Measurements from ENCODE around the gene ANKS1B.

Gene ANKS1B

DNA sequence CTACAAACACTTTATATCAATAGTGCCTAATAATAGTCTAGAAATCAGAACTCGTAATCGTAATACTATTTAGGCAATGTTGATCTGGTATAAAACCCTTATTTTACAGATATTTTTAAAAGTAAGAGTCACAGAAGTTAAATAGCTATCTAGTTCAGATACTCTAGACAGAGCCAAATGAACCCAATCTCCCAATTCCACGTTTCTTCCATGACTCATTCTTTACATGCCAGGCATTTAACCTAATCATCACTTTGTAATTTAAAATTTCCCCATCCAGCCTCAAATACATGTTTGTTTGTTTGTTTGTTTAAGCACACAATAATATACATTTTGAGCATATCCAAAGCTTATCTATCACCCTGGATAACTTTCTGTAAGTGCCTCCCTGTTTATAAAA lies 373.6 kb downstream of the ANKS1B start:
- TF ChIP-seq ZNF629 (tag by site-specific recombination; IDR thresholded peaks at IDR 0.05) (no peak), ZNF670 (tag by site-specific recombination; IDR thresholded peaks at IDR 0.05; ENCODE audit: low read depth) (no peak), ZNF350 (tag by site-specific recombination; IDR thresholded peaks at IDR 0.05) (no peak), KLF8 (tag by site-specific recombination; IDR thresholded peaks at IDR 0.05) (no peak), ZEB2 (tag by site-specific recombination; IDR thresholded peaks at IDR 0.05) (no peak), ZSCAN16 (tag by site-specific recombination; IDR thresholded peaks at IDR 0.05) (no peak), ZNF518A (tag by site-specific recombination; conservative IDR thresholded peaks at IDR 0.05; ENCODE audit: low read depth) (no peak), SCRT1 (tag by site-specific recombination; IDR thresholded peaks at IDR 0.05; ENCODE audit: borderline replicate concordance) (no peak), ZNF169 (tag by site-specific recombination; IDR thresholded peaks at IDR 0.05) (no peak), ZNF10 (tag by site-specific recombination; IDR thresholded peaks at IDR 0.05) (no peak), TCF7L2 (IDR thresholded peaks at IDR 0.05; ENCODE audit: borderline replicate concordance, low read depth, low read length) (no peak), ZNF366 (tag by site-specific recombination; conservative IDR thresholded peaks at IDR 0.05) (no peak), ZNF596 (tag by site-specific recombination; IDR thresholded peaks at IDR 0.05) (no peak), ZNF146 (tag by site-specific recombination; IDR thresholded peaks at IDR 0.05) (no peak), ZNF623 (tag by site-specific recombination; IDR thresholded peaks at IDR 0.05) (no peak), ZNF792 (tag by site-specific recombination; IDR thresholded peaks at IDR 0.05) (no peak), ZNF660 (tag by site-specific recombination; IDR thresholded peaks at IDR 0.05) (no peak), ZNF521 (tag by site-specific recombination; IDR thresholded peaks at IDR 0.05) (no peak), MZF1 (tag by site-specific recombination; IDR thresholded peaks at IDR 0.05; ENCODE audit: borderline replicate concordance) (no peak)
- TF ChIP-seq, protein P1, sequence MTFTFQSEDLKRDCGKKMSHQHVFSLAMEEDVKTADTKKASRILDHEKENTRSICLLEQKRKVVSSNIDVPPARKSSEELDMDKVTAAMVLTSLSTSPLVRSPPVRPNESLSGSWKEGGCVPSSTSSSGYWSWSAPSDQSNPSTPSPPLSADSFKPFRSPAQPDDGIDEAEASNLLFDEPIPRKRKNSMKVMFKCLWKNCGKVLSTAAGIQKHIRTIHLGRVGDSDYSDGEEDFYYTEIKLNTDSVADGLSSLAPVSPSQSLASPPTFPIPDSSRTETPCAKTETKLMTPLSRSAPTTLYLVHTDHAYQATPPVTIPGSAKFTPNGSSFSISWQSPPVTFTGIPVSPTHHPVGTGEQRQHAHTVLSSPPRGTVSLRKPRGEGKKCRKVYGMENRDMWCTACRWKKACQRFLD (tag by site-specific recombination; IDR thresholded peaks at IDR 0.05) = no peak
- Histone ChIP-seq H3K36me3 (ENCODE audit: control insufficient read depth in 2 of 2, insufficient read depth in 1 of 2, low read length in 2 of 2) (no peaks in the 10 kb centered on the region), H3K27ac (ENCODE audit: extremely low read depth, low read depth, low read length) (no peak overlapping the region), H3K4me3 (ENCODE audit: low read depth, low read length) (no peak overlapping the region), H3K9me3 (ENCODE audit: control insufficient read depth, insufficient read depth, low read depth, low read length) (no peaks in the 10 kb centered on the region), H3K4me1 (ENCODE audit: control insufficient read depth, insufficient read depth, low read length) (no peaks in the 10 kb centered on the region)
- CTCF ChIA-PET = interaction anchor here (1.1 kb wide), 1 partner anchor 9 kb away, joined by 3 read pairs; no protein-coding TSS in a partner anchor
- POLR2A ChIA-PET = no interaction called here

- Histone ChIP-seq H3K9me3 (ENCODE audit: control insufficient read depth, insufficient read depth, low read depth, low read length) (no peaks in the 10 kb centered on the region), H3K27ac (ENCODE audit: extremely low read depth, low read depth, low read length) (no peak overlapping the region), H3K36me3 (ENCODE audit: control insufficient read depth in 2 of 2, insufficient read depth in 1 of 2, low read length in 2 of 2) (no peaks in the 10 kb centered on the region), H3K4me3 (ENCODE audit: low read depth, low read length) (no peak overlapping the region), H3K4me1 (ENCODE audit: control insufficient read depth, insufficient read depth, low read length) (no peaks in the 10 kb centered on the region)
- CTCF ChIA-PET = interaction anchor here (0.6 kb wide), 1 partner anchor 68 kb away, joined by 3 read pairs; no protein-coding TSS in a partner anchor
- POLR2A ChIA-PET = no interaction called here
- TF ChIP-seq SCRT1 (tag by site-specific recombination; IDR thresholded peaks at IDR 0.05; ENCODE audit: borderline replicate concordance) = no peak
- no peak for TF ChIP-seq SALL2 (tag by site-specific recombination; IDR thresholded peaks at IDR 0.05; ENCODE audit: borderline replicate concordance)
- no peak for TF ChIP-seq ZNF561 (tag by site-specific recombination; IDR thresholded peaks at IDR 0.05; ENCODE audit: borderline replicate concordance)
- no peak for TF ChIP-seq KLF7 (tag by site-specific recombination; IDR thresholded peaks at IDR 0.05; ENCODE audit: borderline replicate concordance)
- TF ChIP-seq SP7 (tag by site-specific recombination; IDR thresholded peaks at IDR 0.05) = no peak
- no peak for TF ChIP-seq ZNF140 (tag by site-specific recombination; IDR thresholded peaks at IDR 0.05)
- no peak for TF ChIP-seq HOXC10 (CRISPR knock-in tag; IDR thresholded peaks at IDR 0.05)
- no peak for TF ChIP-seq KLF9 (tag by site-specific recombination; IDR thresholded peaks at IDR 0.05; ENCODE audit: low read depth)
- no peak for TF ChIP-seq ZNF121 (tag by site-specific recombination; IDR thresholded peaks at IDR 0.05)
- no peak for TF ChIP-seq ZNF175 (tag by site-specific recombination; IDR thresholded peaks at IDR 0.05)
- no peak for TF ChIP-seq ZBTB44 (tag by site-specific recombination; IDR thresholded peaks at IDR 0.05)
These were observed 375.1 kb downstream of the ANKS1B start for GRCh38 chr12:99609455-99610181.

Data from HEK293 (cell line).